Lower lobe of right lung (tissue), 2 donors: Measurements from ENCODE around the gene PPP1R36. TPM values are rescaled to one million over a fixed set of nuclear protein-coding genes. Genes with fewer than 3 reads are reported as not detected.

Experiments
- ATAC-seq, 2 donors: fragments of 200-7000 bp; cut with Tn5 transposase; one replicate each; pipeline ENCODE4 v1.9.1; 2020 to 2022; ENCODE audit warnings: mild to moderate bottlenecking in 2 of 2, moderate library complexity in 2 of 2
- DNase-seq: peaks from one replicate; pipeline ENCODE4 v3.0.0-alpha.2; 2020
- H3K27ac ChIP-seq: fragments of 200-600 bp; one replicate; pipeline ENCODE4 v1.8.0; 2022
- H3K27me3 ChIP-seq: fragments of 200-600 bp; one replicate; pipeline ENCODE4 v1.8.0; 2022; ENCODE audit warnings: low read depth
- H3K36me3 ChIP-seq: fragments of 200-600 bp; one replicate; pipeline ENCODE4 v1.8.0; 2022; ENCODE audit warnings: mild to moderate bottlenecking
- H3K4me1 ChIP-seq: fragments of 200-600 bp; one replicate; pipeline ENCODE4 v1.8.0; 2022
- H3K4me3 ChIP-seq: fragments of 200-600 bp; one replicate; pipeline ENCODE4 v1.8.0; 2022; ENCODE audit warnings: mild to moderate bottlenecking
- H3K9me3 ChIP-seq: fragments of 200-600 bp; one replicate; pipeline ENCODE4 v1.8.0; 2022
- CTCF ChIP-seq: fragments of 200-600 bp; IDR thresholded peaks from one replicate; pipeline ENCODE4 v1.8.0; 2022; ENCODE audit warnings: antibody characterized with exemption, mild to moderate bottlenecking
- intact Hi-C: fragments of 100-400 bp; cut with DNase I; formaldehyde crosslinking; loops from one replicate; pipeline ENCODE4 v1.11.0; 2022
- total RNA-seq: library from RNA; stranded (reverse); fragmentation: NEBNext Ultra II Directional; extraction: Animal tissue kit (Norgen Biotek cat#: 25700); gene quantifications from one replicate; pipeline ENCODE4 v1.2.1, GENCODE V29; 2021
- donor health status: DM: no; HTN: yes; CAD: no; lungs with severe emphysema.

The PPP1R36 gene
- total RNA-seq, 1 donor from 2014 or later: 0.97 TPM

- Histone ChIP-seq H3K36me3 (no peaks in the 10 kb centered on the region), H3K4me1 (peaks cover 55% of the 10 kb centered on the region), H3K4me3 (peak within 1 kb of the TSS; percentile 78), H3K9me3 (no peaks in the 10 kb centered on the region), H3K27ac (peak within 1 kb of the TSS; percentile 99), H3K27me3 (no peaks in the 10 kb centered on the region)
- DNase-seq (peak; percentile 94), ATAC-seq (peak; percentile 86 to 92)
- intact Hi-C loops: no loop called here
- TF ChIP-seq CTCF: no peak
These were observed 46.1 kb upstream of the PPP1R36 start, which contains the start of gene ZBTB25 for GRCh38 chr14:64503434-64504309. ZBTB25 (minus strand) TSS chr14:64503838; CDS start chr14:64490533, 13,305 bp downstream.

GRCh38 chr14:64504310-64504896, 45.4 kb upstream of the PPP1R36 start, which contains the start of gene ZBTB1:
ZBTB1 (plus strand) TSS chr14:64504770; CDS start chr14:64521505, 16,735 bp downstream.
- Histone ChIP-seq H3K9me3 (no peaks in the 10 kb centered on the region), H3K4me3 (peak within 1 kb of the TSS; percentile 78), H3K36me3 (no peaks in the 10 kb centered on the region), H3K4me1 (peaks cover 61% of the 10 kb centered on the region), H3K27ac (peak within 1 kb of the TSS; percentile 99), H3K27me3 (no peaks in the 10 kb centered on the region)
- intact Hi-C loops: no loop called here
- TF ChIP-seq CTCF: no peak
- peak; percentile 94 for DNase-seq
- peak; percentile 79 to 84 for ATAC-seq

GRCh38 chr14:64504897-64505794, 44.6 kb upstream of the PPP1R36 start:
- intact Hi-C loops: no loop called here

GRCh38 chr14:64506721-64507120, 43.0 kb upstream of the PPP1R36 start:
- TF ChIP-seq CTCF: no peak
- Histone ChIP-seq H3K4me3 (peak overlapping the region; percentile 78), H3K27me3 (no peaks in the 10 kb centered on the region), H3K36me3 (no peaks in the 10 kb centered on the region), H3K4me1 (peaks cover 68% of the 10 kb centered on the region), H3K27ac (peak overlapping the region; percentile 37), H3K9me3 (no peaks in the 10 kb centered on the region)
- intact Hi-C loops: no loop called here
- ATAC-seq (no peak), DNase-seq (no peak)

More at GRCh38 chr14:64504897-64505794, 44.6 kb upstream of the PPP1R36 start:
- H3K9me3 ChIP-seq: no peaks in the 10 kb centered on the region
- TF ChIP-seq CTCF: no peak
- no peaks in the 10 kb centered on the region for H3K27me3 ChIP-seq
- H3K4me3 ChIP-seq: peak overlapping the region; percentile 78
- ATAC-seq: peak; percentile 70 to 74
- H3K27ac ChIP-seq: peak overlapping the region; percentile 99
- H3K4me1 ChIP-seq: peaks cover 64% of the 10 kb centered on the region
- H3K36me3 ChIP-seq: no peaks in the 10 kb centered on the region
- peak; percentile 94 for DNase-seq
